GM23338 (cell line): ENCODE results near the gene SFRP5.

Source experiments
- CREB1 ChIP-seq: fragments of 250-450 bp; sonication (Bioruptor Pico); IDR thresholded peaks from 2 replicates; pipeline ENCODE4 v1.5.0; 2020; ENCODE audit warnings: low read depth, mild to moderate bottlenecking, moderate library complexity
- CTCF ChIP-seq, 2 experiments: fragments of 200-600 bp in 1 of 2; sonication (generic) in 1 of 2; conservative IDR thresholded peaks; 2 replicates each; pipeline versions ENCODE4 v1.5.1 to v1.6.1; 2016 to 2017; ENCODE audit warnings: antibody characterized with exemption in 2 of 2, low read depth in 2 of 2, mild to moderate bottlenecking in 2 of 2, moderate library complexity in 1 of 2
- EZH2 ChIP-seq: fragments of 200-600 bp; sonication (generic); IDR thresholded peaks from one replicate; pipeline ENCODE4 v1.8.0; 2017; ENCODE audit warnings: antibody characterized with exemption, mild to moderate bottlenecking, low read depth; ENCODE audit not compliant: unreplicated experiment
- EZH2phosphoT487 ChIP-seq: fragments of 200-600 bp; sonication (generic); IDR thresholded peaks from one replicate; pipeline ENCODE4 v1.8.1; 2018; ENCODE audit warnings: antibody characterized with exemption; ENCODE audit not compliant: unreplicated experiment
- JUNB ChIP-seq: IDR thresholded peaks from one replicate; pipeline ENCODE4 v1.6.1; 2016; ENCODE audit warnings: antibody characterized with exemption; ENCODE audit not compliant: unreplicated experiment
- POLR2AphosphoS5 ChIP-seq: IDR thresholded peaks from 2 replicates; pipeline ENCODE4 v1.6.1; 2016; ENCODE audit warnings: antibody characterized with exemption, low read depth
- REST ChIP-seq: IDR thresholded peaks from one replicate; pipeline ENCODE4 v1.6.1; 2018; ENCODE audit warnings: antibody characterized with exemption; ENCODE audit not compliant: unreplicated experiment
- ZNF114 ChIP-seq: fragments of 250-450 bp; sonication (Bioruptor Pico); IDR thresholded peaks from 2 replicates; pipeline ENCODE4 v1.5.0; 2020; ENCODE audit warnings: mild to moderate bottlenecking, moderate library complexity
- TF ChIP-seq, protein P1 (sequence below): fragments of 250-450 bp; sonication (Bioruptor Pico); IDR thresholded peaks from 2 replicates; pipeline ENCODE4 v1.5.0; 2020; ENCODE audit warnings: mild to moderate bottlenecking, moderate library complexity

- TF ChIP-seq POLR2AphosphoS5 (no peak), ZNF114 (CRISPR knock-in tag) (no peak), CTCF (conservative IDR thresholded peaks at IDR 0.05; ENCODE audit: low read depth in 2 of 2) (no peak), EZH2 (no peak), REST (no peak), EZH2phosphoT487 (no peak), CREB1 (CRISPR knock-in tag) (no peak), JUNB (no peak)
- TF ChIP-seq, protein P1, sequence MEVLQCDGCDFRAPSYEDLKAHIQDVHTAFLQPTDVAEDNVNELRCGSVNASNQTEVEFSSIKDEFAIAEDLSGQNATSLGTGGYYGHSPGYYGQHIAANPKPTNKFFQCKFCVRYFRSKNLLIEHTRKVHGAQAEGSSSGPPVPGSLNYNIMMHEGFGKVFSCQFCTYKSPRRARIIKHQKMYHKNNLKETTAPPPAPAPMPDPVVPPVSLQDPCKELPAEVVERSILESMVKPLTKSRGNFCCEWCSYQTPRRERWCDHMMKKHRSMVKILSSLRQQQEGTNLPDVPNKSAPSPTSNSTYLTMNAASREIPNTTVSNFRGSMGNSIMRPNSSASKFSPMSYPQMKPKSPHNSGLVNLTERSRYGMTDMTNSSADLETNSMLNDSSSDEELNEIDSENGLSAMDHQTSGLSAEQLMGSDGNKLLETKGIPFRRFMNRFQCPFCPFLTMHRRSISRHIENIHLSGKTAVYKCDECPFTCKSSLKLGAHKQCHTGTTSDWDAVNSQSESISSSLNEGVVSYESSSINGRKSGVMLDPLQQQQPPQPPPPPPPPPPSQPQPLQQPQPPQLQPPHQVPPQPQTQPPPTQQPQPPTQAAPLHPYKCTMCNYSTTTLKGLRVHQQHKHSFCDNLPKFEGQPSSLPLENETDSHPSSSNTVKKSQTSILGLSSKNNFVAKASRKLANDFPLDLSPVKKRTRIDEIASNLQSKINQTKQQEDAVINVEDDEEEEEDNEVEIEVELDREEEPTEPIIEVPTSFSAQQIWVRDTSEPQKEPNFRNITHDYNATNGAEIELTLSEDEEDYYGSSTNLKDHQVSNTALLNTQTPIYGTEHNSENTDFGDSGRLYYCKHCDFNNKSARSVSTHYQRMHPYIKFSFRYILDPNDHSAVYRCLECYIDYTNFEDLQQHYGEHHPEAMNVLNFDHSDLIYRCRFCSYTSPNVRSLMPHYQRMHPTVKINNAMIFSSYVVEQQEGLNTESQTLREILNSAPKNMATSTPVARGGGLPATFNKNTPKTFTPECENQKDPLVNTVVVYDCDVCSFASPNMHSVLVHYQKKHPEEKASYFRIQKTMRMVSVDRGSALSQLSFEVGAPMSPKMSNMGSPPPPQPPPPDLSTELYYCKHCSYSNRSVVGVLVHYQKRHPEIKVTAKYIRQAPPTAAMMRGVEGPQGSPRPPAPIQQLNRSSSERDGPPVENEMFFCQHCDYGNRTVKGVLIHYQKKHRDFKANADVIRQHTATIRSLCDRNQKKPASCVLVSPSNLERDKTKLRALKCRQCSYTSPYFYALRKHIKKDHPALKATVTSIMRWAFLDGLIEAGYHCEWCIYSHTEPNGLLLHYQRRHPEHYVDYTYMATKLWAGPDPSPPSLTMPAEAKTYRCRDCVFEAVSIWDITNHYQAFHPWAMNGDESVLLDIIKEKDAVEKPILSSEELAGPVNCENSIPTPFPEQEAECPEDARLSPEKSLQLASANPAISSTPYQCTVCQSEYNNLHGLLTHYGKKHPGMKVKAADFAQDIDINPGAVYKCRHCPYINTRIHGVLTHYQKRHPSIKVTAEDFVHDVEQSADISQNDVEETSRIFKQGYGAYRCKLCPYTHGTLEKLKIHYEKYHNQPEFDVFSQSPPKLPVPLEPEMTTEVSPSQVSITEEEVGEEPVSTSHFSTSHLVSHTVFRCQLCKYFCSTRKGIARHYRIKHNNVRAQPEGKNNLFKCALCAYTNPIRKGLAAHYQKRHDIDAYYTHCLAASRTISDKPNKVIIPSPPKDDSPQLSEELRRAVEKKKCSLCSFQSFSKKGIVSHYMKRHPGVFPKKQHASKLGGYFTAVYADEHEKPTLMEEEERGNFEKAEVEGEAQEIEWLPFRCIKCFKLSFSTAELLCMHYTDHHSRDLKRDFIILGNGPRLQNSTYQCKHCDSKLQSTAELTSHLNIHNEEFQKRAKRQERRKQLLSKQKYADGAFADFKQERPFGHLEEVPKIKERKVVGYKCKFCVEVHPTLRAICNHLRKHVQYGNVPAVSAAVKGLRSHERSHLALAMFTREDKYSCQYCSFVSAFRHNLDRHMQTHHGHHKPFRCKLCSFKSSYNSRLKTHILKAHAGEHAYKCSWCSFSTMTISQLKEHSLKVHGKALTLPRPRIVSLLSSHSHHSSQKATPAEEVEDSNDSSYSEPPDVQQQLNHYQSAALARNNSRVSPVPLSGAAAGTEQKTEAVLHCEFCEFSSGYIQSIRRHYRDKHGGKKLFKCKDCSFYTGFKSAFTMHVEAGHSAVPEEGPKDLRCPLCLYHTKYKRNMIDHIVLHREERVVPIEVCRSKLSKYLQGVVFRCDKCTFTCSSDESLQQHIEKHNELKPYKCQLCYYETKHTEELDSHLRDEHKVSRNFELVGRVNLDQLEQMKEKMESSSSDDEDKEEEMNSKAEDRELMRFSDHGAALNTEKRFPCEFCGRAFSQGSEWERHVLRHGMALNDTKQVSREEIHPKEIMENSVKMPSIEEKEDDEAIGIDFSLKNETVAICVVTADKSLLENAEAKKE: no peak
Observed at GRCh38 chr10:97719602-97720001, 52.2 kb downstream of the SFRP5 start.
